ENCODE results near the gene TM4SF4.
"Not testable (repeated sequence)": the region's sequence is repeated elsewhere in the genome, so short reads cannot be mapped to it uniquely, and the experiment has no call there.

The TM4SF4 gene

GRCh38 chr3:149474250-149474817 lies at the start of gene TM4SF4:
Gene TM4SF4 (plus strand): TSS chr3:149474697. CDS start chr3:149474878, 181 bp downstream.
- DNase-seq, result no peak

GRCh38 chr3:149424918-149425317 lies 49.6 kb upstream of the TM4SF4 start:
- DNase-seq, result no peak

GRCh38 chr3:149426325-149426724 lies 48.2 kb upstream of the TM4SF4 start:
- no peak for DNase-seq

- DNase-seq, result no peak
Observed at GRCh38 chr3:149428087-149428486, 46.4 kb upstream of the TM4SF4 start.

- no peak for DNase-seq
Observed at GRCh38 chr3:149430216-149430615, 44.3 kb upstream of the TM4SF4 start.

GRCh38 chr3:149432149-149432548 lies 42.3 kb upstream of the TM4SF4 start:
- DNase-seq, result no peak

- DNase-seq, result no peak
Observed at GRCh38 chr3:149435996-149436885, 38.3 kb upstream of the TM4SF4 start.

- DNase-seq, result no peak
Observed at GRCh38 chr3:149437286-149437685, 37.2 kb upstream of the TM4SF4 start.

- no peak for DNase-seq
Observed at GRCh38 chr3:149437710-149438109, 36.8 kb upstream of the TM4SF4 start.

- DNase-seq, result no peak
Observed at GRCh38 chr3:149438981-149439380, 35.5 kb upstream of the TM4SF4 start.

GRCh38 chr3:149441642-149442041 lies 32.9 kb upstream of the TM4SF4 start:
- no peak for DNase-seq

GRCh38 chr3:149442043-149442442 lies 32.5 kb upstream of the TM4SF4 start:
- no peak for DNase-seq

GRCh38 chr3:149442851-149443544 lies 31.5 kb upstream of the TM4SF4 start:
- no peak for DNase-seq

GRCh38 chr3:149443545-149443912 lies 31.0 kb upstream of the TM4SF4 start:
- no peak for DNase-seq

GRCh38 chr3:149444867-149445266 lies 29.6 kb upstream of the TM4SF4 start:
- DNase-seq, result not testable (repeated sequence)

GRCh38 chr3:149448331-149448831 lies 26.1 kb upstream of the TM4SF4 start:
- no peak for DNase-seq

GRCh38 chr3:149449182-149449581 lies 25.3 kb upstream of the TM4SF4 start:
- DNase-seq, result no peak

- peak; percentile 36 for DNase-seq
Observed at GRCh38 chr3:149449799-149450198, 24.7 kb upstream of the TM4SF4 start.

GRCh38 chr3:149450281-149450680 lies 24.2 kb upstream of the TM4SF4 start:
- DNase-seq, result no peak

- no peak for DNase-seq
Observed at GRCh38 chr3:149452036-149452435, 22.5 kb upstream of the TM4SF4 start.

GRCh38 chr3:149453140-149453805 lies 21.2 kb upstream of the TM4SF4 start:
- no peak for DNase-seq

GRCh38 chr3:149454746-149455145 lies 19.8 kb upstream of the TM4SF4 start:
- no peak for DNase-seq

- DNase-seq, result no peak
Observed at GRCh38 chr3:149455366-149455765, 19.1 kb upstream of the TM4SF4 start.
